Myometrial cell (primary cell): Measurements from ENCODE around the gene LARP6. TPM values are rescaled to one million over a fixed set of nuclear protein-coding genes. Genes with fewer than 3 reads are reported as not detected.

Experiments
- total RNA-seq: library from RNA; depleted of rRNA; stranded (reverse); fragments of >200 nt; gene quantifications from 2 replicates; pipeline ENCODE4 v1.2.3, GENCODE V29; 2015

The LARP6 gene
- total RNA-seq, result 95.5 and 109 TPM in 2 replicates

GRCh38 chr15:70853973-70854665 lies at the start of gene LARP6:
LARP6 (minus strand) TSS chr15:70854157; CDS start chr15:70854088, 69 bp downstream.

GRCh38 chr15:70892002-70892911 lies 38.3 kb upstream of the LARP6 start, which contains the start of the genes LRRC49 and THAP10:
LRRC49 (plus strand) TSS chr15:70892826; CDS start chr15:70892895, 69 bp downstream.
THAP10 (minus strand) TSS chr15:70892433; CDS start chr15:70892272, 161 bp downstream.

Other genes with a start within 250 kb of the LARP6 start
- gene UACA, start 90.6 kb downstream of the LARP6 start, total RNA-seq, result 108 and 136 TPM in 2 replicates
- 6.6 and 6.9 TPM in 2 replicates for gene THAP10, start 38.3 kb upstream of the LARP6 start, total RNA-seq
- gene LRRC49, start 38.7 kb upstream of the LARP6 start, total RNA-seq, result 5.5 and 17.5 TPM in 2 replicates